Esophagus muscularis mucosa (tissue), 4 donors: Measurements from ENCODE around the gene TIMM23. TPM values are rescaled to one million over a fixed set of nuclear protein-coding genes. Genes with fewer than 3 reads are reported as not detected.
"Not testable (repeated sequence)": the region's sequence is repeated elsewhere in the genome, so short reads cannot be mapped to it uniquely, and the experiment has no call there.

Experiments used
- DNase-seq: peaks from one replicate; pipeline ENCODE4 v3.0.0-alpha.2; 2017; ENCODE audit errors: extremely low spot score
- H3K27ac ChIP-seq, 4 donors: fragments of 200-600 bp; sonication (generic); replicated peaks in 1 of 4; 1 replicate in 3 of 4; 2 replicates in 1 of 4; pipeline ENCODE4 v1.5.1; 2016 to 2019; ENCODE audit warnings: mild to moderate bottlenecking in 1 of 4
- H3K27me3 ChIP-seq, 4 donors: fragments of 200-600 bp; sonication (generic); one replicate each; pipeline versions ENCODE4 v1.5.1 to v1.6.0; 2016 to 2019
- H3K36me3 ChIP-seq, 4 donors: fragments of 200-600 bp; sonication (generic); one replicate each; pipeline ENCODE4 v1.5.1; 2016 to 2019
- H3K4me1 ChIP-seq, 4 donors: fragments of 200-600 bp; sonication (generic); one replicate each; pipeline ENCODE4 v1.5.1; 2016 to 2019
- H3K4me3 ChIP-seq, 4 donors: fragments of 200-600 bp; sonication (generic); 1 replicate in 2 of 4; 2 replicates in 2 of 4; pipeline ENCODE4 v1.5.1; 2016 to 2019; ENCODE audit warnings: mild to moderate bottlenecking in 4 of 4, moderate library complexity in 1 of 4
- H3K9me3 ChIP-seq, 4 donors: fragments of 200-600 bp; sonication (generic); 1 replicate in 3 of 4; 2 replicates in 1 of 4; pipeline ENCODE4 v1.5.1; 2016 to 2019
- EP300 ChIP-seq: sonication (generic); formaldehyde crosslinking; IDR thresholded peaks from one replicate; pipeline ENCODE4 v1.6.1; 2017; ENCODE audit warnings: antibody characterized with exemption
- POLR2A ChIP-seq: fragments of 450-650 bp; IDR thresholded peaks from one replicate; pipeline ENCODE4 v1.6.1; 2017; ENCODE audit warnings: antibody characterized with exemption, moderate library complexity, mild to moderate bottlenecking, low read depth
- POLR2AphosphoS5 ChIP-seq, 2 donors: sonication (generic); formaldehyde crosslinking; IDR thresholded peaks; one replicate each; pipeline ENCODE4 v1.6.1; 2017; ENCODE audit warnings: antibody characterized with exemption in 2 of 2
- WGBS: methylation state at CpG from one replicate; pipeline ENCODE4 v1.1.5; 2018; 5-methylcytosine and 5-hydroxymethylcytosine counted together
- intact Hi-C: fragments of 100-400 bp; cut with DNase I; formaldehyde crosslinking; loops from one replicate; pipeline ENCODE4 v1.15.1; 2023
- total RNA-seq, 4 donors: library from RNA; depleted of rRNA; stranded (reverse); fragments of >200 nt; gene quantifications; one replicate each; pipeline versions ENCODE4 v1.1.0 to v1.2.1, GENCODE V29; 2016
- TF ChIP-seq, protein P1 (sequence below), 3 experiments: fragments of 200-600 bp in 2 of 3; fragments of 450-650 bp in 1 of 3; sonication (generic) in 2 of 3; IDR thresholded peaks; one replicate each; pipeline ENCODE4 v1.5.1; 2017 to 2019; ENCODE audit warnings: antibody characterized with exemption in 3 of 3, mild to moderate bottlenecking in 2 of 3, moderate library complexity in 1 of 3

The TIMM23 gene
- total RNA-seq, 4 donors from 2014 or later = 52.9 to 66.9 (median 57.7) TPM

DNA sequence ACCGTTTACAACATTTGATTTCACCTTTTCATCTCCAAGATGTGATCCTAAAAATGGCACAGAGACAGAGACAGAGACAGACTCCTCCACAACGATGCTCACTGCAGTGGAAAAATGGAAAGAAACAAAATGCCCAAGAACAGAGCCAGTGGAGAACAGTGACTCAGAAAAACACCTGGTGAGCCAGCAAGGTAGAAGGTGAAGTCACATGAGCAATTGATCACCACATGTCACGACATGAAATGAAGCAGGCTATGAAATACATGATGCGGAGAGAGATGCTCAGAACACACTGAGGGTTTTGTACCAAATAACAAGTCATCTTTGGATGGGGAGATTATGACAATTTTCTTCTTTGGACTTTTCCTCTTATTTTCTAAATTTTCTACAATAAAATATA is 70.2 kb downstream of the TIMM23 start:
- no peaks in the 10 kb centered on the region for H3K4me1 ChIP-seq
- H3K27me3 ChIP-seq = peaks cover 0 to 5% (median 0%) of the 10 kb centered on the region in 4 donors
- no peak overlapping the region for H3K27ac ChIP-seq
- 66% methylated on average over 4 of the region's 4 CpGs for WGBS
- no peaks in the 10 kb centered on the region for H3K9me3 ChIP-seq
- no peak for DNase-seq
- no peak overlapping the region for H3K4me3 ChIP-seq
- intact Hi-C loops = no loop called here
- no peaks in the 10 kb centered on the region for H3K36me3 ChIP-seq
- TF ChIP-seq POLR2A (no peak), POLR2AphosphoS5 (IDR thresholded peaks at IDR 0.05) (no peak), EP300 (no peak)
- TF ChIP-seq, protein P1, sequence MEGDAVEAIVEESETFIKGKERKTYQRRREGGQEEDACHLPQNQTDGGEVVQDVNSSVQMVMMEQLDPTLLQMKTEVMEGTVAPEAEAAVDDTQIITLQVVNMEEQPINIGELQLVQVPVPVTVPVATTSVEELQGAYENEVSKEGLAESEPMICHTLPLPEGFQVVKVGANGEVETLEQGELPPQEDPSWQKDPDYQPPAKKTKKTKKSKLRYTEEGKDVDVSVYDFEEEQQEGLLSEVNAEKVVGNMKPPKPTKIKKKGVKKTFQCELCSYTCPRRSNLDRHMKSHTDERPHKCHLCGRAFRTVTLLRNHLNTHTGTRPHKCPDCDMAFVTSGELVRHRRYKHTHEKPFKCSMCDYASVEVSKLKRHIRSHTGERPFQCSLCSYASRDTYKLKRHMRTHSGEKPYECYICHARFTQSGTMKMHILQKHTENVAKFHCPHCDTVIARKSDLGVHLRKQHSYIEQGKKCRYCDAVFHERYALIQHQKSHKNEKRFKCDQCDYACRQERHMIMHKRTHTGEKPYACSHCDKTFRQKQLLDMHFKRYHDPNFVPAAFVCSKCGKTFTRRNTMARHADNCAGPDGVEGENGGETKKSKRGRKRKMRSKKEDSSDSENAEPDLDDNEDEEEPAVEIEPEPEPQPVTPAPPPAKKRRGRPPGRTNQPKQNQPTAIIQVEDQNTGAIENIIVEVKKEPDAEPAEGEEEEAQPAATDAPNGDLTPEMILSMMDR (IDR thresholded peaks at IDR 0.05) = no peak

DNA sequence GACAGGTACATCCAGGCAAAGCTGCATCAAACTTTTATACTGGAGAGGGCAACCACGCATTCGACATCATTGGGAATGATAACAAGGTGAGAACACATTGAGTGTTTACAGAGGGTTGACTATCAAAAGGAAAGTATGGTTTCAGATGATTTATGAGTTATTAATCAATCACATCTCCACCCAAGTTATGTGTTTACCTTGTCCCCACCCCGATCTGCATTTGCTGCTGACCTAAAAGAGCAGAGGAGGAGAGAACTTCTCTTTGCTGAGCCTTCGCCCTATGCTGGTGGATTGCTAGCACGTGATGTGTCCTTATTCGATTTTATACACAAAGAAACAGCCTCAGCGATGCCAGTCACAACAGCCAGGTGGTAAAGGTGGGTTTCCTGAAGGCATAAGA is 74.0 kb downstream of the TIMM23 start, which contains the start of gene MSMB:
TSS of gene MSMB (minus strand) at position 9 of the 400 bp plus-strand sequence. CDS start 32 bp downstream, outside the sequence.
- no peak for DNase-seq
- H3K36me3 ChIP-seq = no peaks in the 10 kb centered on the region
- TF ChIP-seq POLR2A (no peak), EP300 (no peak), POLR2AphosphoS5 (IDR thresholded peaks at IDR 0.05) (no peak)
- TF ChIP-seq, protein P1 (IDR thresholded peaks at IDR 0.05) = no peak
- intact Hi-C loops = no loop called here
- peaks cover 0 to 14% (median 0%) of the 10 kb centered on the region in 4 donors for H3K27me3 ChIP-seq
- WGBS = 80% methylated on average over 7 of the region's 7 CpGs
- H3K27ac ChIP-seq = no peak within 1 kb of the TSS
- H3K9me3 ChIP-seq = no peaks in the 10 kb centered on the region
- no peak within 1 kb of the TSS for H3K4me3 ChIP-seq
- peaks cover 0 to 9% (median 0%) of the 10 kb centered on the region in 4 donors for H3K4me1 ChIP-seq

DNA sequence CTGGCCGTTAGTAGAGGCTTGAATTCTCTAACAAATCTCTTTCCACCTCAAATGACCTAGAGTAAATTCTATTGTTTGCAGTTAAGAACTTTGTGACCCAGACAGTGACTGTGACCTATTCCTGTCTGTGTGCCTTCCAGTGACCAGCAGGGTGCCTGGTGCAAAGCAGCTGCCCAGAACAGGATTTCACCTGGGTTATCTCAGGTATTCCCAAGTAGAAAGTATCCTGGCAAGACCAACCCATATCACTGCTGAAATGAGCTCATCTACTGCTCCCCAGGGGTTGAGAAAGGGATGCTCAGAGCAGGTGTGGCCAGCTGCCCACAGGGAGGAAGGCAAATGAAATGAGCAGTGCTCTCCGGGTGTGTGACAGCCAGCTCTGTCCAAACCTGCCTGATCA is 75.9 kb downstream of the TIMM23 start:
- Histone ChIP-seq H3K27me3 (peaks cover 0 to 23% (median 0%) of the 10 kb centered on the region in 4 donors), H3K36me3 (no peaks in the 10 kb centered on the region), H3K9me3 (no peaks in the 10 kb centered on the region), H3K4me1 (peaks cover 0 to 11% (median 0%) of the 10 kb centered on the region in 4 donors), H3K4me3 (no peak overlapping the region), H3K27ac (no peak overlapping the region)
- no peak for DNase-seq
- TF ChIP-seq, protein P1 (IDR thresholded peaks at IDR 0.05) = no peak
- TF ChIP-seq EP300 = no peak
- TF ChIP-seq POLR2A = no peak
- TF ChIP-seq POLR2AphosphoS5 (IDR thresholded peaks at IDR 0.05) = no peak
- WGBS = 53% methylated on average over 2 of the region's 2 CpGs
- intact Hi-C loops = no loop called here

DNA sequence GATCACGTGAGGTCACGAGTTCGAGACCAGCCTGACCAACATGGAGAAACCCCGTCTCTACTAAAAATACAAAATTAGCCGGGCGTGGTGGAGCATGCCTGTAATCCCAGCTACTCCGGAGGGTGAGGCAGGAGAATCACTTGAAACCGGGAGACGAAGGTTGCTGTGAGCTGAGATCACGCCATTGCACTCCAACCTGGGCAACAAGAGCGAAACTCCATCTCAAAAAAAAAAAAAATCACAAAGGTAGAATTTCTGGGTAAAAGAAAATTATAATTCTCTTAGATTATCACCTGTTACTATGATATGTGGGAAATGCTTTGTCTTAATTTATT is 77.2 kb downstream of the TIMM23 start:
- H3K9me3 ChIP-seq, DNase-seq, H3K27ac ChIP-seq, H3K4me3 ChIP-seq, H3K36me3 ChIP-seq, intact Hi-C loops: not testable (repeated sequence)
- H3K27me3 ChIP-seq = peaks cover 0 to 23% (median 0%) of the 10 kb centered on the region in 4 donors
- peaks cover 0 to 11% (median 0%) of the 10 kb centered on the region in 4 donors for H3K4me1 ChIP-seq
- 94% methylated on average over 11 of the region's 11 CpGs for WGBS

DNA sequence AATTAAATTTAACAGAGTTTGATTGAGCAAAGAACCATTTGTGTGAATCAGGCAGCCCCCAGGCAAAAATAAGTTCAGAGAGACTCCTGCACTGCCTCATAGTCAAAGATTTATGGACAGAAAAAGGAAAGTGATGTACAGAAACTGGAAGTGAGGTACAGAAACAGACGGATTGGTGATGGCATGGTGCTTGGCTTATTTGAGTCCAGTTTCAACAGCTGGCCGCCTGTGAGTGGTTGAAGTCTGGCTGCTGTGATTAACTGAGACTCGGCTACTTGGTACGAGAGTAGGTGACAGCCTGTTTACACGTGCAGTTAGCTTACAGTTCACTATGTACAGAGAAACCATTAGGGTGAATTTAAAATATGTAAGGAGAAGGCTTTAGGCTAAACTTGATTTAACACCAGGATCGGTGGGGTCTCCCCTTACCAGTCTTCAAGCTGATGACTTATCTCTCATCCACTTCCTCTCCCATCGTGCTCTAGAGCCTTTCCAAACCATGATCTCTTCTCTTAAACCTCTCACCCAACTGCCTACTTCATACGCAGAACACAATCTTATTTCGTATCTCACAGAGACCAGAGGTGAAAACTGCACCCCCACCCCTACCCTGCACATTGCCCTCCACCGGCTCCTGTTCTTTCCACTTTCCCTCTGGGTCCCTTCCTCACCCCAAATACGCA is 78.8 kb downstream of the TIMM23 start:
- H3K4me3 ChIP-seq = no peak overlapping the region
- intact Hi-C loops = no loop called here
- peaks cover 0 to 11% (median 0%) of the 10 kb centered on the region in 4 donors for H3K4me1 ChIP-seq
- DNase-seq = no peak
- TF ChIP-seq, protein P1 (IDR thresholded peaks at IDR 0.05) = no peak
- TF ChIP-seq POLR2AphosphoS5 (IDR thresholded peaks at IDR 0.05) (no peak), EP300 (no peak), POLR2A (no peak)
- WGBS = 27% methylated on average over 11 of the region's 11 CpGs
- H3K27ac ChIP-seq = no peak overlapping the region
- no peaks in the 10 kb centered on the region for H3K9me3 ChIP-seq
- peaks cover 0 to 23% (median 0%) of the 10 kb centered on the region in 4 donors for H3K27me3 ChIP-seq
- H3K36me3 ChIP-seq = no peaks in the 10 kb centered on the region
